GM12864 (cell line): ENCODE data around the gene P2RY2.

Source experiments
- DNase-seq: peaks from one replicate; pipeline ENCODE4 v3.0.0-alpha.2; 2011; ENCODE audit warnings: low read depth
- H3K4me3 ChIP-seq: 2 replicates; pipeline ENCODE4 v1.5.1; 2011; ENCODE audit warnings: mild to moderate bottlenecking, low read depth, low read length, control low read depth
- CTCF ChIP-seq: IDR thresholded peaks from 2 replicates; pipeline ENCODE4 v1.5.1; 2011; ENCODE audit warnings: low read depth, mild to moderate bottlenecking, moderate library complexity, low read length, control low read depth, inconsistent platforms; ENCODE audit errors: missing control alignments

The P2RY2 gene

GRCh38 chr11:73233211-73233610, 15.1 kb downstream of the P2RY2 start:
- no peak overlapping the region for H3K4me3 ChIP-seq
- TF ChIP-seq CTCF: no peak
- DNase-seq: no peak

GRCh38 chr11:73233692-73234470, 15.8 kb downstream of the P2RY2 start:
- H3K4me3 ChIP-seq: no peak overlapping the region
- no peak for DNase-seq
- TF ChIP-seq CTCF: no peak

GRCh38 chr11:73234471-73235181, 16.5 kb downstream of the P2RY2 start:
- TF ChIP-seq CTCF: no peak
- H3K4me3 ChIP-seq: no peak overlapping the region
- no peak for DNase-seq

GRCh38 chr11:73235236-73235786, 17.2 kb downstream of the P2RY2 start:
- no peak overlapping the region for H3K4me3 ChIP-seq
- no peak for DNase-seq
- no peak for TF ChIP-seq CTCF

- no peak for DNase-seq
- H3K4me3 ChIP-seq: no peak overlapping the region
- TF ChIP-seq CTCF: no peak
These were observed 18.2 kb downstream of the P2RY2 start for GRCh38 chr11:73236205-73236765.

GRCh38 chr11:73236854-73237253, 18.8 kb downstream of the P2RY2 start:
- DNase-seq: no peak
- TF ChIP-seq CTCF: peak; percentile 79
- H3K4me3 ChIP-seq: no peak overlapping the region
